H9 (cell line): Measurements from ENCODE around the gene DAPP1. TPM values are rescaled to one million over a fixed set of nuclear protein-coding genes. Genes with fewer than 3 reads are reported as not detected.
"Not testable (repeated sequence)": the region's sequence is repeated elsewhere in the genome, so short reads cannot be mapped to it uniquely, and the experiment has no call there.

Experiments
- DNase-seq: peaks from one replicate; pipeline ENCODE4 v3.0.0-alpha.2; 2017
- H2AFZ ChIP-seq: one replicate; pipeline ENCODE4 v1.6.1; 2013; ENCODE audit warnings: mild to moderate bottlenecking, low read length, control low read depth, moderate library complexity
- H2AK5ac ChIP-seq: 2 replicates; pipeline ENCODE4 v1.6.1; 2013; ENCODE audit warnings: low read length, control low read depth, mixed read lengths; ENCODE audit not compliant: insufficient read length
- H2BK120ac ChIP-seq: one replicate; pipeline ENCODE4 v1.6.1; 2013; ENCODE audit warnings: low read depth, mild to moderate bottlenecking, low read length, control low read depth, inconsistent platforms; ENCODE audit not compliant: poor library complexity, severe bottlenecking
- H2BK12ac ChIP-seq: 2 replicates; pipeline ENCODE4 v1.6.1; 2013; ENCODE audit warnings: low read length, control low read depth, mixed read lengths, low read depth; ENCODE audit not compliant: insufficient read length
- H2BK15ac ChIP-seq: 2 replicates; pipeline ENCODE4 v1.6.1; 2013; ENCODE audit warnings: low read depth, low read length, control low read depth
- H2BK20ac ChIP-seq: one replicate; pipeline ENCODE4 v1.6.1; 2013; ENCODE audit warnings: low read depth, mild to moderate bottlenecking, low read length, control low read depth, inconsistent platforms; ENCODE audit not compliant: poor library complexity, severe bottlenecking
- H2BK5ac ChIP-seq: 2 replicates; pipeline ENCODE4 v1.6.1; 2013; ENCODE audit warnings: low read length, control low read depth, mixed read lengths; ENCODE audit not compliant: insufficient read length
- H3K14ac ChIP-seq: 2 replicates; pipeline ENCODE4 v1.6.1; 2013; ENCODE audit warnings: low read length, control low read depth; ENCODE audit not compliant: insufficient read depth
- H3K18ac ChIP-seq: 2 replicates; pipeline ENCODE4 v1.6.1; 2013; ENCODE audit warnings: low read depth, mild to moderate bottlenecking, mixed read lengths, low read length, control low read depth; ENCODE audit not compliant: insufficient read length
- H3K23ac ChIP-seq: 2 replicates; pipeline ENCODE4 v1.6.1; 2013; ENCODE audit warnings: low read length, control low read depth, mixed read lengths, low read depth; ENCODE audit not compliant: insufficient read length
- H3K23me2 ChIP-seq: 2 replicates; pipeline ENCODE4 v1.6.1; 2013; ENCODE audit warnings: low read depth, mild to moderate bottlenecking, mixed read lengths, low read length, control low read depth; ENCODE audit not compliant: insufficient read length, poor library complexity, severe bottlenecking
- H3K27ac ChIP-seq: 2 replicates; pipeline ENCODE4 v1.5.1; 2013; ENCODE audit warnings: low read length, control low read depth, mixed read lengths, low read depth; ENCODE audit not compliant: insufficient read length
- H3K27me3 ChIP-seq: 2 replicates; pipeline ENCODE4 v1.6.1; 2013; ENCODE audit warnings: low read length, control low read depth, inconsistent platforms; ENCODE audit not compliant: insufficient read depth
- H3K4ac ChIP-seq: 2 replicates; pipeline ENCODE4 v1.6.1; 2013; ENCODE audit warnings: low read depth, mild to moderate bottlenecking, control low read depth, inconsistent platforms, low read length, moderate library complexity
- H3K4me1 ChIP-seq: 2 replicates; pipeline ENCODE4 v1.6.1; 2013; ENCODE audit warnings: low read length, control low read depth, inconsistent platforms; ENCODE audit not compliant: insufficient read depth
- H3K4me2 ChIP-seq: 2 replicates; pipeline ENCODE4 v1.6.1; 2013; ENCODE audit warnings: low read length, control low read depth, mixed read lengths; ENCODE audit not compliant: insufficient read length, insufficient read depth
- H3K56ac ChIP-seq: 2 replicates; pipeline ENCODE4 v1.6.1; 2013; ENCODE audit warnings: low read depth, mild to moderate bottlenecking, mixed read lengths, low read length, control low read depth; ENCODE audit not compliant: insufficient read length
- H3K79me1 ChIP-seq: 2 replicates; pipeline ENCODE4 v1.6.1; 2013; ENCODE audit warnings: low read depth, mild to moderate bottlenecking, moderate library complexity, low read length, control low read depth, inconsistent platforms; ENCODE audit not compliant: insufficient read depth, poor library complexity, severe bottlenecking
- H3K79me2 ChIP-seq: 2 replicates; pipeline ENCODE4 v1.6.1; 2013; ENCODE audit warnings: low read length, control low read depth, inconsistent platforms; ENCODE audit not compliant: insufficient read depth
- H3K9ac ChIP-seq: 2 replicates; pipeline ENCODE4 v1.6.1; 2013; ENCODE audit warnings: low read length, control low read depth, mixed read lengths; ENCODE audit not compliant: insufficient read length; ENCODE audit errors: extremely low read depth
- H3K9me3 ChIP-seq: one replicate; pipeline ENCODE4 v1.6.1; 2013; ENCODE audit warnings: low read depth, low read length, inconsistent platforms; ENCODE audit not compliant: control insufficient read depth
- H3T11ph ChIP-seq: one replicate; pipeline ENCODE4 v1.6.1; 2013; ENCODE audit warnings: mild to moderate bottlenecking, low read length, control low read depth, inconsistent platforms
- H4K20me1 ChIP-seq: one replicate; pipeline ENCODE4 v1.6.1; 2013; ENCODE audit not compliant: control insufficient read depth, insufficient read length, insufficient read depth
- H4K5ac ChIP-seq: 2 replicates; pipeline ENCODE4 v1.6.1; 2013; ENCODE audit warnings: low read depth, mild to moderate bottlenecking, mixed read lengths, low read length, control low read depth; ENCODE audit not compliant: insufficient read length
- H4K8ac ChIP-seq: replicated peaks from 2 replicates; pipeline ENCODE4 v1.6.1; 2013; ENCODE audit warnings: low read length, control low read depth, mixed read lengths, low read depth; ENCODE audit not compliant: insufficient read length
- H4K91ac ChIP-seq: 2 replicates; pipeline ENCODE4 v1.6.1; 2013; ENCODE audit warnings: low read depth, mild to moderate bottlenecking, moderate library complexity, mixed read lengths, low read length, control low read depth; ENCODE audit not compliant: insufficient read length
- H3K27ac Mint-ChIP-seq, 3 experiments: 2 replicates in 2 of 3; 3 replicates in 1 of 3; pipeline ENCODE4 v1.8.0; 2020 to 2021; ENCODE audit warnings: mixed read lengths in 3 of 3, mild to moderate bottlenecking in 1 of 3, moderate library complexity in 1 of 3
- H3K27me3 Mint-ChIP-seq: 2 replicates; pipeline ENCODE4 v1.8.0; 2021; ENCODE audit warnings: low read depth, mild to moderate bottlenecking, moderate library complexity, mixed read lengths
- H3K36me3 Mint-ChIP-seq, 3 experiments: 2 replicates in 2 of 3; 3 replicates in 1 of 3; pipeline ENCODE4 v1.8.0; 2020 to 2021; ENCODE audit warnings: low read depth in 3 of 3, mixed read lengths in 3 of 3; ENCODE audit not compliant: insufficient read depth in 1 of 3
- H3K4me1 Mint-ChIP-seq, 2 experiments: 2 replicates each; pipeline ENCODE4 v1.8.0; 2020; ENCODE audit warnings: mixed read lengths in 2 of 2
- H3K4me3 Mint-ChIP-seq, 2 experiments: 2 replicates in 1 of 2; 3 replicates in 1 of 2; pipeline ENCODE4 v1.8.0; 2020 to 2021; ENCODE audit warnings: mild to moderate bottlenecking in 2 of 2, mixed read lengths in 2 of 2, moderate library complexity in 1 of 2
- H3K9me3 Mint-ChIP-seq, 2 experiments: 2 replicates in 1 of 2; 3 replicates in 1 of 2; pipeline ENCODE4 v1.8.0; 2020; ENCODE audit warnings: mild to moderate bottlenecking in 2 of 2, mixed read lengths in 2 of 2, moderate library complexity in 1 of 2
- WGBS: extraction: QIAGEN DNeasy Blood & Tissue Kit; methylation state at CpG from one replicate; pipeline ENCODE4 v1.1.7; 2013; ENCODE audit warnings: missing lambda C conversion rate, low lambda C conversion rate, mixed read lengths; ENCODE audit not compliant: insufficient read length; ENCODE audit errors: extremely low coverage; 5-methylcytosine and 5-hydroxymethylcytosine counted together
- long read RNA-seq: library from polyadenylated mRNA; unstranded; transcript quantifications from one replicate; pipeline ENCODE4 v2.0.0, GENCODE V29; 2020
- total RNA-seq: library from RNA; stranded (reverse); gene quantifications from 2 replicates; pipeline ENCODE4 v1.2.1, GENCODE V29; 2021
- TF ChIP-seq, protein P1 (sequence below): fragments of 200-600 bp; sonication (generic); conservative IDR thresholded peaks from 3 replicates; pipeline ENCODE4 v1.8.0; 2021; ENCODE audit warnings: antibody characterized with exemption, mild to moderate bottlenecking

Gene DAPP1, protein sequence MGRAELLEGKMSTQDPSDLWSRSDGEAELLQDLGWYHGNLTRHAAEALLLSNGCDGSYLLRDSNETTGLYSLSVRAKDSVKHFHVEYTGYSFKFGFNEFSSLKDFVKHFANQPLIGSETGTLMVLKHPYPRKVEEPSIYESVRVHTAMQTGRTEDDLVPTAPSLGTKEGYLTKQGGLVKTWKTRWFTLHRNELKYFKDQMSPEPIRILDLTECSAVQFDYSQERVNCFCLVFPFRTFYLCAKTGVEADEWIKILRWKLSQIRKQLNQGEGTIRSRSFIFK
- not detected in 2 replicates for total RNA-seq
- long read RNA-seq: 0 reads

DNA sequence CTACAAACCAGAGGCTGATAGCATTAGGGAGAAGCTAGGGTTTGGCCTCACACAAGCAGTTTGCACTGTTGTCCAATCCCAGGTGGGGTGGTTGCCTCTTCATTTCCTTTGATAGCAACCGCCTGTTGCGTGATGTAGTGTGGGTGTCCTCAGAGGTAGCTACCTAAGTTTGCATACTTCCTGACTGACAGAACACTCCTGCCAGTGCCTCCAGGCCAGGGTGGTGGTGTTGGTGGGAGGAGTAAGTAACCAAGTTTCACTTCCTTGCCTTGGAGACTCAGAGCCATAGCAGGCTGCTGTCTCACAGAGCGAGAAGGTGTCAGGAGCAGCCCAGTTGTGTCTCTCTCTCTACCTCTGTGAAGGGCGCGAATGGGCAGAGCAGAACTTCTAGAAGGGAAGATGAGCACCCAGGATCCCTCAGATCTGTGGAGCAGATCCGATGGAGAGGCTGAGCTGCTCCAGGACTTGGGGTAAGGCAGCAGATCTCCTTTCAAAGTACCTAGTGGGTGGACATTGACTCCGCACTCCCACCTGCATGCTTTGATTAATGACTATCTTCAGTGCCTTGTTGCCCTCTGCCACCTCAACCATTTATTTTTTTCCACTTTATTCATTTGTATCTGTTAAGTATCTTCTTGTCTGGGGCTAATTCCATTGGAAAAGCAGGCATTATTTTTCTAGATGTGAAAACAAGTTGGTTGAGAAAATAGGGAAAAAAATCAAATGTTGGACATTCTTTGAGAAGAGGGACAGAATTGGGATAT lies at the start of gene DAPP1:
Gene DAPP1 (plus strand): TSS at position 283 of the 764 bp plus-strand sequence. CDS start 87 bp downstream, at position 370.
- Histone ChIP-seq H2BK20ac (no peak within 1 kb of the TSS), H4K20me1 (no peaks in the 10 kb centered on the region), H3K23me2 (no peaks in the 10 kb centered on the region), H2AK5ac (no peak within 1 kb of the TSS), H3K14ac (no peak within 1 kb of the TSS), H4K8ac (no peak within 1 kb of the TSS), H3K4ac (no peak within 1 kb of the TSS), H3K79me2 (no peaks in the 10 kb centered on the region), H3K9ac (no peak within 1 kb of the TSS), H3K56ac (no peak within 1 kb of the TSS), H3K27me3 (no peaks in the 10 kb centered on the region), H3K4me2 (no peak within 1 kb of the TSS), H2BK5ac (no peak within 1 kb of the TSS), H3K4me1 (no peaks in the 10 kb centered on the region; the same call in 1 of the 2 replicates), H3K23ac (no peak within 1 kb of the TSS), H3K18ac (no peak within 1 kb of the TSS), H3K27ac (no peak within 1 kb of the TSS), H2BK120ac (no peak within 1 kb of the TSS), H3K9me3 (no peaks in the 10 kb centered on the region), H4K5ac (no peak within 1 kb of the TSS), H2AFZ (no peak within 1 kb of the TSS), H3T11ph (no peak within 1 kb of the TSS), H2BK12ac (no peak within 1 kb of the TSS), H4K91ac (no peak within 1 kb of the TSS), H3K79me1 (no peaks in the 10 kb centered on the region), H2BK15ac (no peak within 1 kb of the TSS)
- H3K9me3 Mint-ChIP-seq: no peaks in the 10 kb centered on the region
- TF ChIP-seq, protein P1, sequence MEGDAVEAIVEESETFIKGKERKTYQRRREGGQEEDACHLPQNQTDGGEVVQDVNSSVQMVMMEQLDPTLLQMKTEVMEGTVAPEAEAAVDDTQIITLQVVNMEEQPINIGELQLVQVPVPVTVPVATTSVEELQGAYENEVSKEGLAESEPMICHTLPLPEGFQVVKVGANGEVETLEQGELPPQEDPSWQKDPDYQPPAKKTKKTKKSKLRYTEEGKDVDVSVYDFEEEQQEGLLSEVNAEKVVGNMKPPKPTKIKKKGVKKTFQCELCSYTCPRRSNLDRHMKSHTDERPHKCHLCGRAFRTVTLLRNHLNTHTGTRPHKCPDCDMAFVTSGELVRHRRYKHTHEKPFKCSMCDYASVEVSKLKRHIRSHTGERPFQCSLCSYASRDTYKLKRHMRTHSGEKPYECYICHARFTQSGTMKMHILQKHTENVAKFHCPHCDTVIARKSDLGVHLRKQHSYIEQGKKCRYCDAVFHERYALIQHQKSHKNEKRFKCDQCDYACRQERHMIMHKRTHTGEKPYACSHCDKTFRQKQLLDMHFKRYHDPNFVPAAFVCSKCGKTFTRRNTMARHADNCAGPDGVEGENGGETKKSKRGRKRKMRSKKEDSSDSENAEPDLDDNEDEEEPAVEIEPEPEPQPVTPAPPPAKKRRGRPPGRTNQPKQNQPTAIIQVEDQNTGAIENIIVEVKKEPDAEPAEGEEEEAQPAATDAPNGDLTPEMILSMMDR: no peak
- peaks cover 6 to 9% of the 10 kb centered on the region in 2 experiments for H3K4me1 Mint-ChIP-seq
- WGBS: no CpG with 5 or more reads among the region's 7 CpGs
- H3K36me3 Mint-ChIP-seq: no peaks in the 10 kb centered on the region
- H3K4me3 Mint-ChIP-seq: no peak within 1 kb of the TSS
- H3K27ac Mint-ChIP-seq: peak within 1 kb of the TSS in 1 of 3 experiments; percentile 78; a peak in 2 of 7 replicates
- no peak for DNase-seq
- H3K27me3 Mint-ChIP-seq: no peaks in the 10 kb centered on the region

DNA sequence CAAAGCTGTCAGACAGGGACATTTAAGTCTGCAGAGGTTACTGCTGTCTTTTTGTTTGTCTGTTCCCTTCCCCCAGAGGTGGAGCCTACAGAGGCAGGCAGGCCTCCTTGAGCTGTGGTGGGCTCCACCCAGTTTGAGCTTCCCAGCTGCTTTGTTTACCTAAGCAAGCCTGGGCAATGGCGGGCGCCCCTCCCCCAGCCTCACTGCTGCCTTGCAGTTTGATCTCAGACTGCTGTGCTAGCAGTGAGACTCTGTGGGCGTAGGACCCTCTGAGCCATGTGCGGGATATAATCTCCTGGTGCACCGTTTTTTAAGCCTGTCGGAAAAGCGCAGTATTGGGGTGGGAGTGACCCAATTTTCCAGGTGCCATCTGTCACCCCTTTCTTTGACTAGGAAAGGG lies 45.8 kb upstream of the DAPP1 start:
- H3K4ac ChIP-seq, H4K5ac ChIP-seq, H2AK5ac ChIP-seq, H3K4me2 ChIP-seq, H2BK5ac ChIP-seq, H3K14ac ChIP-seq, DNase-seq, H3K4me1 Mint-ChIP-seq, H3K23me2 ChIP-seq, H2BK120ac ChIP-seq, H3T11ph ChIP-seq, H3K56ac ChIP-seq, H3K4me1 ChIP-seq, H2BK12ac ChIP-seq, H3K27me3 Mint-ChIP-seq, H3K27ac ChIP-seq, H4K20me1 ChIP-seq, H3K23ac ChIP-seq, H3K79me1 ChIP-seq, H3K27ac Mint-ChIP-seq, H4K8ac ChIP-seq, H2BK20ac ChIP-seq, H3K4me3 Mint-ChIP-seq, H3K27me3 ChIP-seq, H3K9ac ChIP-seq, H3K79me2 ChIP-seq, H3K18ac ChIP-seq, H2BK15ac ChIP-seq, H4K91ac ChIP-seq, H3K9me3 ChIP-seq, H2AFZ ChIP-seq: not testable (repeated sequence)
- WGBS: no CpG with 5 or more reads among the region's 7 CpGs
- Mint-ChIP-seq H3K9me3 (peaks cover 21 to 27% of the 10 kb centered on the region in 2 experiments), H3K36me3 (peaks cover 2 to 19% (median 7%) of the 10 kb centered on the region in 3 experiments; a peak in 5 of 7 replicates)
